Aorta (tissue), 5 donors: ENCODE measurements around the gene HERC6. TPM values are rescaled to one million over a fixed set of nuclear protein-coding genes. Genes with fewer than 3 reads are reported as not detected.
"Not testable (repeated sequence)": the region's sequence is repeated elsewhere in the genome, so short reads cannot be mapped to it uniquely, and the experiment has no call there.

Experiments used
- ATAC-seq: fragments of 200-7000 bp; cut with Tn5 transposase; one replicate; pipeline ENCODE4 v1.9.1; 2022; ENCODE audit warnings: moderate library complexity; ENCODE audit not compliant: low FRiP score
- DNase-seq, 2 donors: peaks; one replicate each; pipeline ENCODE4 v3.0.0-alpha.2; 2020
- H3K27ac ChIP-seq, 2 donors: one replicate each; pipeline ENCODE4 v1.5.1; 2013; ENCODE audit warnings: low read length in 2 of 2, mild to moderate bottlenecking in 2 of 2, moderate library complexity in 2 of 2, control low read depth in 1 of 2, inconsistent platforms in 1 of 2, low read depth in 1 of 2
- H3K27me3 ChIP-seq, 2 donors: one replicate each; pipeline ENCODE4 v1.6.1; 2013; ENCODE audit warnings: control low read depth in 1 of 2, low read length in 1 of 2, mild to moderate bottlenecking in 1 of 2, moderate library complexity in 1 of 2; ENCODE audit not compliant: insufficient read depth in 2 of 2, control insufficient read depth in 1 of 2
- H3K36me3 ChIP-seq, 2 donors: one replicate each; pipeline ENCODE4 v1.6.1; 2013; ENCODE audit warnings: control low read depth in 1 of 2, low read length in 1 of 2, mild to moderate bottlenecking in 1 of 2; ENCODE audit not compliant: insufficient read depth in 2 of 2, control insufficient read depth in 1 of 2
- H3K4me1 ChIP-seq, 2 donors: one replicate each; pipeline ENCODE4 v1.6.1; 2013; ENCODE audit warnings: low read length in 2 of 2, control low read depth in 1 of 2, mild to moderate bottlenecking in 1 of 2, moderate library complexity in 1 of 2; ENCODE audit not compliant: insufficient read depth in 2 of 2, control insufficient read depth in 1 of 2
- H3K4me3 ChIP-seq, 2 donors: one replicate each; pipeline ENCODE4 v1.5.1; 2013; ENCODE audit warnings: low read length in 2 of 2, control low read depth in 1 of 2, mild to moderate bottlenecking in 1 of 2
- H3K9me3 ChIP-seq: one replicate; pipeline ENCODE4 v1.6.1; 2013; ENCODE audit warnings: mild to moderate bottlenecking, low read length; ENCODE audit not compliant: control insufficient read depth
- WGBS, 2 donors: extraction: QIAGEN DNeasy Blood & Tissue Kit; methylation state at CpG; one replicate each; pipeline ENCODE4 v1.1.7; 2013; 5-methylcytosine and 5-hydroxymethylcytosine counted together
- intact Hi-C, 2 donors: fragments of 100-400 bp; cut with DNase I; formaldehyde crosslinking; loops; one replicate each; pipeline versions ENCODE4 v1.14.2 to v1.15.0; 2022
- polyA plus RNA-seq, 2 donors: library from polyadenylated mRNA; stranded (reverse); fragments of 200-250 nt; gene quantifications; one replicate each; pipeline ENCODE4 v1.2.3, GENCODE V29; 2013
- total RNA-seq, 2 donors: library from RNA; stranded (reverse); fragmentation: NEBNext Ultra II Directional; extraction: Animal tissue kit (Norgen Biotek cat#: 25700); gene quantifications; one replicate each; pipeline ENCODE4 v1.2.1, GENCODE V29; 2021
- donor health status: healthy with polysubstance abuse.
- donor health status: Bipolar disorder and iron deficiency.
- donor health status: DM: no; HTN: no; CAD: no.
- donor health status: DM: no; HTN: no; CAD: no.
- donor health status: DM: yes; HTN: yes; CAD: no.

HERC6 gene
- total and polyA plus RNA-seq, 4 donors = 2.4 to 9.5 (median 5.6) TPM

GRCh38 chr4:88446124-88446523 lies 67.5 kb downstream of the HERC6 start:
- H3K36me3 ChIP-seq = no peaks in the 10 kb centered on the region
- H3K4me3 ChIP-seq = no peak overlapping the region
- ATAC-seq (no peak), DNase-seq (no peak)
- no peak overlapping the region for H3K27ac ChIP-seq
- no peaks in the 10 kb centered on the region for H3K27me3 ChIP-seq
- intact Hi-C loops = no loop called here
- H3K9me3 ChIP-seq = no peaks in the 10 kb centered on the region
- H3K4me1 ChIP-seq = no peaks in the 10 kb centered on the region
- WGBS, 2 donors = 73 to 74% methylated on average over 3 of the region's 3 CpGs

- H3K27me3 ChIP-seq = no peaks in the 10 kb centered on the region
- H3K27ac ChIP-seq = no peak overlapping the region
- H3K9me3 ChIP-seq = no peaks in the 10 kb centered on the region
- ATAC-seq (no peak), DNase-seq (no peak)
- H3K4me1 ChIP-seq = no peaks in the 10 kb centered on the region
- no peaks in the 10 kb centered on the region for H3K36me3 ChIP-seq
- 82 to 86% methylated on average over 5 of the region's 5 CpGs for WGBS, 2 donors
- no peak overlapping the region for H3K4me3 ChIP-seq
- intact Hi-C loops = no loop called here
Measured at GRCh38 chr4:88447371-88448095, 68.9 kb downstream of the HERC6 start.

GRCh38 chr4:88448211-88448765 lies 69.6 kb downstream of the HERC6 start:
- H3K36me3 ChIP-seq, H3K4me1 ChIP-seq, intact Hi-C loops, H3K4me3 ChIP-seq, H3K27me3 ChIP-seq, ATAC-seq, DNase-seq, H3K27ac ChIP-seq, H3K9me3 ChIP-seq: not testable (repeated sequence)
- WGBS, 2 donors = 97% methylated on average over 7 of the region's 7 CpGs

GRCh38 chr4:88448889-88449288 lies 70.2 kb downstream of the HERC6 start:
- intact Hi-C loops = no loop called here
- Histone ChIP-seq H3K4me3 (no peak overlapping the region), H3K27me3 (no peaks in the 10 kb centered on the region), H3K9me3 (no peaks in the 10 kb centered on the region), H3K36me3 (no peaks in the 10 kb centered on the region), H3K27ac (no peak overlapping the region), H3K4me1 (no peaks in the 10 kb centered on the region)
- DNase-seq = no peak
- ATAC-seq = no peak

GRCh38 chr4:88449290-88449689 lies 70.6 kb downstream of the HERC6 start:
- intact Hi-C loops = no loop called here
- ATAC-seq = no peak
- Histone ChIP-seq H3K27me3 (no peaks in the 10 kb centered on the region), H3K4me1 (no peaks in the 10 kb centered on the region), H3K27ac (no peak overlapping the region), H3K9me3 (no peaks in the 10 kb centered on the region), H3K4me3 (no peak overlapping the region), H3K36me3 (no peaks in the 10 kb centered on the region)
- DNase-seq = no peak

- Histone ChIP-seq H3K4me1 (no peaks in the 10 kb centered on the region), H3K36me3 (no peaks in the 10 kb centered on the region), H3K4me3 (no peak overlapping the region), H3K9me3 (no peaks in the 10 kb centered on the region), H3K27ac (no peak overlapping the region), H3K27me3 (no peaks in the 10 kb centered on the region)
- DNase-seq = no peak
- no peak for ATAC-seq
- 90 to 100% methylated on average over 2 of the region's 2 CpGs for WGBS, 2 donors
- intact Hi-C loops = loop anchor here in 1 of 2 donors (10.0 kb wide), 1 partner anchor 166 kb away; the partner anchor contains the start of gene PPM1K
Measured at GRCh38 chr4:88451205-88451604, 72.6 kb downstream of the HERC6 start.

GRCh38 chr4:88452912-88453311 lies 74.3 kb downstream of the HERC6 start:
- no peaks in the 10 kb centered on the region for H3K9me3 ChIP-seq
- no peak overlapping the region for H3K27ac ChIP-seq
- no peaks in the 10 kb centered on the region for H3K4me1 ChIP-seq
- intact Hi-C loops = loop anchor here in 1 of 2 donors (10.0 kb wide), 1 partner anchor 168 kb away; the partner anchor contains the start of gene PPM1K
- no peaks in the 10 kb centered on the region for H3K36me3 ChIP-seq
- H3K27me3 ChIP-seq = no peaks in the 10 kb centered on the region
- no peak for DNase-seq
- WGBS, 2 donors = 69 to 73% methylated on average over 2 of the region's 2 CpGs
- H3K4me3 ChIP-seq = no peak overlapping the region
- ATAC-seq = no peak

GRCh38 chr4:88456670-88457306 lies 78.1 kb downstream of the HERC6 start, which contains the start of gene HERC5:
HERC5 (plus strand) TSS chr4:88457119; CDS start chr4:88457270, 151 bp downstream.
- Histone ChIP-seq H3K36me3 (no peaks in the 10 kb centered on the region), H3K4me1 (no peaks in the 10 kb centered on the region), H3K9me3 (no peaks in the 10 kb centered on the region), H3K27ac (peak within 1 kb of the TSS; percentile 41 to 57), H3K4me3 (peak within 1 kb of the TSS; percentile 20 to 82), H3K27me3 (no peaks in the 10 kb centered on the region)
- DNase-seq = peak; percentile 95 to 97
- WGBS, 2 donors = 0 to 1% methylated on average over 51 to 57 of the region's 57 CpGs
- intact Hi-C loops = loop anchor here (5.0 to 10.0 kb wide), 6 partner anchors 61 to 239 kb away; partner anchors contain the start of genes HERC6 (in 2 of the 2) and PPM1K (in 2 of the 2)
- peak; percentile 96 for ATAC-seq
